ENCODE measurements around the gene GNG4.

- no peak for TF ChIP-seq POLR2AphosphoS5 (IDR thresholded peaks at IDR 0.05)
- TF ChIP-seq, protein P1, sequence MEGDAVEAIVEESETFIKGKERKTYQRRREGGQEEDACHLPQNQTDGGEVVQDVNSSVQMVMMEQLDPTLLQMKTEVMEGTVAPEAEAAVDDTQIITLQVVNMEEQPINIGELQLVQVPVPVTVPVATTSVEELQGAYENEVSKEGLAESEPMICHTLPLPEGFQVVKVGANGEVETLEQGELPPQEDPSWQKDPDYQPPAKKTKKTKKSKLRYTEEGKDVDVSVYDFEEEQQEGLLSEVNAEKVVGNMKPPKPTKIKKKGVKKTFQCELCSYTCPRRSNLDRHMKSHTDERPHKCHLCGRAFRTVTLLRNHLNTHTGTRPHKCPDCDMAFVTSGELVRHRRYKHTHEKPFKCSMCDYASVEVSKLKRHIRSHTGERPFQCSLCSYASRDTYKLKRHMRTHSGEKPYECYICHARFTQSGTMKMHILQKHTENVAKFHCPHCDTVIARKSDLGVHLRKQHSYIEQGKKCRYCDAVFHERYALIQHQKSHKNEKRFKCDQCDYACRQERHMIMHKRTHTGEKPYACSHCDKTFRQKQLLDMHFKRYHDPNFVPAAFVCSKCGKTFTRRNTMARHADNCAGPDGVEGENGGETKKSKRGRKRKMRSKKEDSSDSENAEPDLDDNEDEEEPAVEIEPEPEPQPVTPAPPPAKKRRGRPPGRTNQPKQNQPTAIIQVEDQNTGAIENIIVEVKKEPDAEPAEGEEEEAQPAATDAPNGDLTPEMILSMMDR (IDR thresholded peaks at IDR 0.05) = no peak
- TF ChIP-seq POLR2A (IDR thresholded peaks at IDR 0.05) = no peak
Observed at GRCh38 chr1:235651170-235651806, 1.7 kb upstream of the GNG4 start.

Measured in breast epithelium (tissue), 3 donors.